Measurements from ENCODE around the gene NLRC3. TPM values are rescaled to one million over a fixed set of nuclear protein-coding genes. Genes with fewer than 3 reads are reported as not detected.

The NLRC3 gene
- total and polyA plus RNA-seq, 2 donors (not counting 1 experiment from before 2014, with no cell fraction given): 28.8 to 35.7 TPM

DNA sequence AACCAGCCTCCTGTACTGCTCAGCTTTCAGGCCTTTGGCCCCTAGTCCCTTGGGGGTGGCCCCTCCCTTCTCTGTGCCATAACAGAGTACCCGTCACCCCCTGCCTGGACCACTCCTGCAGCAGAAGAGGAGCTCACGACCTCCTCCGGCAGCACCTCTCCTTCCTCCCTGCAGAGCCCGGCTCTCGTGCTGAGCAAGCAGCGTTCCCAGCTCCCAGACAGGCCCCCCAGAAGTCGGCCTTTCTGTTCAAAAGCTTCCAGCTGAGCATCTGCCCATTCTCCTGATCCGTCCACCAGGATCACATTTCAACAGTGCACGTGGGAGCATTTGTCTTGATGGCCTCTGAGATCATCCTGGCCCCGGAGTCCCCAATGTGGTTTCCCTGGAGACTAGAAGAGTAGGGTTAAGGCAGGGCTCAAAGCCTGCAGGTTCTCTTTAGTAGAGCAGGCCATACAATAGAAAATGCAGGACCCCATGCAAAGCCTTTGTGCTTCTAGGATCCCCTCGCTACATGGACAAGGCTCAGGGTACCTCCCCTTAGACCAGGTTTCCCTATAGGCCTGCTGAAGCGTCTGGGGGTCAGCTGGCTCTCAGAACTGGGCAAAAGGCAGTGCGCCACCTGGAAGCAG, 35.6 kb downstream of the NLRC3 start:
- peaks cover 9% of the 10 kb centered on the region for H3K4me1 Mint-ChIP-seq
- Histone ChIP-seq H3K4me2 (replicated peaks; ENCODE audit: low read depth, low read length, poor library complexity, severe bottlenecking) (no peak overlapping the region), H4K20me1 (ENCODE audit: control insufficient read depth, insufficient read depth, low read length, poor library complexity, severe bottlenecking) (no peaks in the 10 kb centered on the region), H3K36me3 (replicated peaks in 1 of 2; ENCODE audit: control extremely low read depth in 1 of 2, control insufficient read depth in 1 of 2, extremely low read depth in 1 of 2, insufficient read depth in 2 of 2, low read length in 1 of 2) (peaks cover 0 to 26% of the 10 kb centered on the region in 2 experiments), H3K9ac (ENCODE audit: low read length) (no peak overlapping the region), H3K9me3 (ENCODE audit: control extremely low read depth in 1 of 3, control insufficient read depth in 2 of 3, insufficient read depth in 1 of 3, low read length in 2 of 3) (no peaks in the 10 kb centered on the region), H3K4me1 (ENCODE audit: control insufficient read depth in 2 of 2, insufficient read depth in 2 of 2, low read length in 2 of 2) (peaks cover 3 to 11% of the 10 kb centered on the region in 2 donors), H3K4me3 (ENCODE audit: control extremely low read depth in 1 of 5, extremely low read depth in 1 of 5, insufficient read depth in 1 of 5, low read depth in 2 of 5, low read length in 4 of 5) (no peak overlapping the region), H3K27ac (ENCODE audit: low read length in 2 of 2) (no peak overlapping the region), H3K79me2 (ENCODE audit: control insufficient read depth, insufficient read depth, low read length) (no peaks in the 10 kb centered on the region), H3K27me3 (replicated peaks in 1 of 4; ENCODE audit: control extremely low read depth in 1 of 4, control insufficient read depth in 3 of 4, insufficient read depth in 4 of 4, low read length in 3 of 4) (no peaks in the 10 kb centered on the region), H2AFZ (ENCODE audit: insufficient read depth, low read depth, low read length, poor library complexity, severe bottlenecking) (no peak overlapping the region)
- DNase-seq (no peak), ATAC-seq (ENCODE audit: low read depth) (no peak)
- no peak overlapping the region for H3K4me3 Mint-ChIP-seq
- intact Hi-C loops (cut with micrococcal nuclease): no loop called here
- H3K27me3 Mint-ChIP-seq: no peaks in the 10 kb centered on the region
- 100% methylated on average over 12 of the region's 13 CpGs for WGBS (ENCODE audit: insufficient coverage)
- POLR2A ChIA-PET: no interaction called here
- peak overlapping the region; percentile 6 for H3K27ac Mint-ChIP-seq
- CTCF ChIA-PET: interaction anchor here (0.6 kb wide), 1 partner anchor 21 kb away, joined by 3 read pairs; no protein-coding TSS in a partner anchor
- no peak for TF ChIP-seq EZH2 (IDR thresholded peaks at IDR 0.05; ENCODE audit: borderline replicate concordance, insufficient read depth, low read depth, low read length, poor library complexity, severe bottlenecking)
- TF ChIP-seq, protein P1, sequence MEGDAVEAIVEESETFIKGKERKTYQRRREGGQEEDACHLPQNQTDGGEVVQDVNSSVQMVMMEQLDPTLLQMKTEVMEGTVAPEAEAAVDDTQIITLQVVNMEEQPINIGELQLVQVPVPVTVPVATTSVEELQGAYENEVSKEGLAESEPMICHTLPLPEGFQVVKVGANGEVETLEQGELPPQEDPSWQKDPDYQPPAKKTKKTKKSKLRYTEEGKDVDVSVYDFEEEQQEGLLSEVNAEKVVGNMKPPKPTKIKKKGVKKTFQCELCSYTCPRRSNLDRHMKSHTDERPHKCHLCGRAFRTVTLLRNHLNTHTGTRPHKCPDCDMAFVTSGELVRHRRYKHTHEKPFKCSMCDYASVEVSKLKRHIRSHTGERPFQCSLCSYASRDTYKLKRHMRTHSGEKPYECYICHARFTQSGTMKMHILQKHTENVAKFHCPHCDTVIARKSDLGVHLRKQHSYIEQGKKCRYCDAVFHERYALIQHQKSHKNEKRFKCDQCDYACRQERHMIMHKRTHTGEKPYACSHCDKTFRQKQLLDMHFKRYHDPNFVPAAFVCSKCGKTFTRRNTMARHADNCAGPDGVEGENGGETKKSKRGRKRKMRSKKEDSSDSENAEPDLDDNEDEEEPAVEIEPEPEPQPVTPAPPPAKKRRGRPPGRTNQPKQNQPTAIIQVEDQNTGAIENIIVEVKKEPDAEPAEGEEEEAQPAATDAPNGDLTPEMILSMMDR (IDR thresholded peaks at IDR 0.05): no peak
- no peaks in the 10 kb centered on the region for H3K9me3 Mint-ChIP-seq (ENCODE audit: insufficient read depth)

DNA sequence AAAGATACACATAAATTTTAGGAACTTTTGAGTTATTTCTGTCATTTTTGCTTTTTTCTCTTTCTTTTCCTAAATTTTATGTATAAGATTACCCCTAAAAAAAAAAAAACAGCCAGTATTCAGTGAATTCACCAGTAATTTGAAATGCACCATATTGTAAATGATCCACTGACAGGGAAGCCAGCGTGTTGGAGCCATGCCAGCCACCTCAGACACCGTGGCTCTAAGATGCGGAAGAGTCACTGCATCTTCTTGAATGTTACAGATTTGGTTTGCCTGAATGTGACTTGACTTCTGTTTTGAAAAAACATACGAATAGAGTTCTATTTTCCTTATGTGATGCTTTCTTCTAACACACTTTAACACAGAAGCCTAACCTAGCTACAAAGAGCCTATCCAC, 39.0 kb downstream of the NLRC3 start:
- ChIA-PET POLR2A (no interaction called here), CTCF (interaction anchor here (1.4 kb wide), 1 partner anchor 12 kb away, joined by 5 read pairs; no protein-coding TSS in a partner anchor)
- Histone ChIP-seq H3K4me2 (replicated peaks; ENCODE audit: low read depth, low read length, poor library complexity, severe bottlenecking) (no peak overlapping the region), H3K27ac (ENCODE audit: low read length in 2 of 2) (no peak overlapping the region), H3K27me3 (replicated peaks in 1 of 4; ENCODE audit: control extremely low read depth in 1 of 4, control insufficient read depth in 3 of 4, insufficient read depth in 4 of 4, low read length in 3 of 4) (no peaks in the 10 kb centered on the region), H3K36me3 (replicated peaks in 1 of 2; ENCODE audit: control extremely low read depth in 1 of 2, control insufficient read depth in 1 of 2, extremely low read depth in 1 of 2, insufficient read depth in 2 of 2, low read length in 1 of 2) (peaks cover 0 to 22% of the 10 kb centered on the region in 2 experiments), H3K4me3 (ENCODE audit: control extremely low read depth in 1 of 5, extremely low read depth in 1 of 5, insufficient read depth in 1 of 5, low read depth in 2 of 5, low read length in 4 of 5) (no peak overlapping the region), H3K9ac (ENCODE audit: low read length) (no peak overlapping the region), H3K9me3 (ENCODE audit: control extremely low read depth in 1 of 3, control insufficient read depth in 2 of 3, insufficient read depth in 1 of 3, low read length in 2 of 3) (no peaks in the 10 kb centered on the region), H2AFZ (ENCODE audit: insufficient read depth, low read depth, low read length, poor library complexity, severe bottlenecking) (no peak overlapping the region), H4K20me1 (ENCODE audit: control insufficient read depth, insufficient read depth, low read length, poor library complexity, severe bottlenecking) (no peaks in the 10 kb centered on the region), H3K79me2 (ENCODE audit: control insufficient read depth, insufficient read depth, low read length) (no peaks in the 10 kb centered on the region), H3K4me1 (ENCODE audit: control insufficient read depth in 2 of 2, insufficient read depth in 2 of 2, low read length in 2 of 2) (peaks cover 0 to 13% of the 10 kb centered on the region in 2 donors)
- no peak for ATAC-seq (ENCODE audit: low read depth)
- no peak for TF ChIP-seq EZH2 (IDR thresholded peaks at IDR 0.05; ENCODE audit: borderline replicate concordance, insufficient read depth, low read depth, low read length, poor library complexity, severe bottlenecking)
- TF ChIP-seq, protein P1 (IDR thresholded peaks at IDR 0.05): no peak
- intact Hi-C loops (cut with micrococcal nuclease): no loop called here
- no peak for DNase-seq
- H3K9me3 Mint-ChIP-seq (ENCODE audit: insufficient read depth): no peaks in the 10 kb centered on the region
- no peaks in the 10 kb centered on the region for H3K27me3 Mint-ChIP-seq
- H3K4me3 Mint-ChIP-seq: no peak overlapping the region
- H3K4me1 Mint-ChIP-seq: peaks cover 18% of the 10 kb centered on the region
- WGBS (ENCODE audit: insufficient coverage): 96% methylated on average over 3 of the region's 4 CpGs
- no peak overlapping the region for H3K27ac Mint-ChIP-seq
